Subcutaneous adipose tissue (tissue), 4 donors: Measurements from ENCODE around the gene PDIA4. TPM values are rescaled to one million over a fixed set of nuclear protein-coding genes. Genes with fewer than 3 reads are reported as not detected.

ENCODE experiments used
- small RNA-seq: library from RNA; depleted of rRNA; stranded (forward); fragments of <200 nt; gene quantifications from one replicate; pipeline ENCODE3, GENCODE V24; 2016
- total RNA-seq, 4 donors: library from RNA; depleted of rRNA; stranded (reverse); fragments of >200 nt; gene quantifications; one replicate each; pipeline ENCODE4 v1.1.0, GENCODE V29; 2016
- TF ChIP-seq, protein P1 (sequence below): fragments of 450-650 bp; IDR thresholded peaks from one replicate; pipeline ENCODE4 v1.5.1; 2016; ENCODE audit warnings: low read depth, mild to moderate bottlenecking, control low read depth, antibody characterized with exemption, moderate library complexity

PDIA4 gene
- total RNA-seq, 4 donors from 2014 or later = 27.9 to 72.4 (median 56.3) TPM

- TF ChIP-seq, protein P1, sequence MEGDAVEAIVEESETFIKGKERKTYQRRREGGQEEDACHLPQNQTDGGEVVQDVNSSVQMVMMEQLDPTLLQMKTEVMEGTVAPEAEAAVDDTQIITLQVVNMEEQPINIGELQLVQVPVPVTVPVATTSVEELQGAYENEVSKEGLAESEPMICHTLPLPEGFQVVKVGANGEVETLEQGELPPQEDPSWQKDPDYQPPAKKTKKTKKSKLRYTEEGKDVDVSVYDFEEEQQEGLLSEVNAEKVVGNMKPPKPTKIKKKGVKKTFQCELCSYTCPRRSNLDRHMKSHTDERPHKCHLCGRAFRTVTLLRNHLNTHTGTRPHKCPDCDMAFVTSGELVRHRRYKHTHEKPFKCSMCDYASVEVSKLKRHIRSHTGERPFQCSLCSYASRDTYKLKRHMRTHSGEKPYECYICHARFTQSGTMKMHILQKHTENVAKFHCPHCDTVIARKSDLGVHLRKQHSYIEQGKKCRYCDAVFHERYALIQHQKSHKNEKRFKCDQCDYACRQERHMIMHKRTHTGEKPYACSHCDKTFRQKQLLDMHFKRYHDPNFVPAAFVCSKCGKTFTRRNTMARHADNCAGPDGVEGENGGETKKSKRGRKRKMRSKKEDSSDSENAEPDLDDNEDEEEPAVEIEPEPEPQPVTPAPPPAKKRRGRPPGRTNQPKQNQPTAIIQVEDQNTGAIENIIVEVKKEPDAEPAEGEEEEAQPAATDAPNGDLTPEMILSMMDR = no peak
Measured at GRCh38 chr7:148962440-148962822, 65.9 kb downstream of the PDIA4 start.

GRCh38 chr7:148959726-148960125 lies 68.6 kb downstream of the PDIA4 start:
- TF ChIP-seq, protein P1 = no peak

DNA sequence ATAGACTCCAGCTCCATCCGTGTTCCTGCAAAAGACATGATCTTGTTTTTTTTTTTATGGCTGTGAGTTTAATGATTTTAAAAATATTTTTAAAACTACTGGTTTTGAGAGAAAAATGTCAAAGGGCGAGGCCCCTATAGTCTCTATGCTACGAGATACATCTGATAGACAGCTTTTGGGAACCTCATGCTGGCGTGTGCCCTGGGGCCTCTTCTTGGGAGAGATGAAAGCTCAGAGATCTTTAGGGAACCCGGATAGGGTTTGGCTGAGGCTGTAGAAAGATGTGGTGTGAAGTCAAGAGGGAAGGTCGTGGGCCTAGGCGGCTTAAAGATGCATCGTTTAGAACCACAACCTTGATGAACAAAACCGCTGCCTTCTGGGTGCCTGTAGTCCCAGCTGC lies 70.2 kb downstream of the PDIA4 start:
- TF ChIP-seq, protein P1 = no peak

GRCh38 chr7:148954766-148955165 lies 73.5 kb downstream of the PDIA4 start:
- TF ChIP-seq, protein P1 = no peak

DNA sequence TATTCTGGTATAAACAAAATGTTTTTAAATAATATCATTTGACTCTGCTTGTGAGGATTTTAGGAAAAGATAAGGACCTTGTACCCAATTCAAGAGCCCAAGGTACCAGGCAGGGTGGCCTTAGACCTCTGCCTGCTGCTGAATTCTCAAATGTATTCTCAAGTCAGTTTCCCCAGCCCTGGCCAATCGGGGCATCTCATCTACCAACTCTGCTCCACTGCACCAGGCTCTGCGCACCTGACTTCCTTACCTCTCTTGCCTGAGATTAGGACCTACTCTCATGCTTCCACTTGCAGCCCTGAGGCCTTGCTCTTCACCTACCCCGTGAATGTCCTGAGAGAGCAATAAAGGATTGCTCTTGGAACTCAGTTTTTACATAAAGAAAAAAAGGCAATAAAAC lies 74.6 kb downstream of the PDIA4 start:
- TF ChIP-seq, protein P1 = no peak

Small RNA genes lying within 50 kb of the gene (small RNA-seq; reads per million reads assigned to genes)
- gene COX6B1P1 = not detected
- not detected for gene RNU6-650P
- 1,160 reads per million, percentile 99 among the genes with 10 or more reads in this experiment for gene RNY1
- gene RNY3 = 191 reads per million, percentile 98 among the genes with 10 or more reads in this experiment
- 1,541 reads per million, percentile 99 among the genes with 10 or more reads in this experiment for gene RNY4

Other genes starting within 250 kb of the PDIA4 start
- gene EZH2, start 144.2 kb downstream of the PDIA4 start, total RNA-seq = 1 to 10 TPM; 1.1 to 4.9 (median 2.2) TPM
- gene ZNF786, start 62.2 kb upstream of the PDIA4 start, total RNA-seq = 1 to 10 TPM; 1.3 to 4.1 (median 3.1) TPM
- 1 to 10 TPM in 2 of 4 donors, under 1 TPM in 2; 0.82 to 2.9 (median 1.1) TPM for gene ZNF425, start 97.8 kb upstream of the PDIA4 start, total RNA-seq
- gene ZNF398, start 118.9 kb upstream of the PDIA4 start, total RNA-seq = 10 to 100 TPM in 3 of 4 donors, 1 to 10 TPM in 1; 9.5 to 15.8 (median 14.4) TPM
- gene ZNF282, start 167.0 kb upstream of the PDIA4 start, total RNA-seq = 10 to 100 TPM in 3 of 4 donors, 1 to 10 TPM in 1; 5.7 to 14.5 (median 13.1) TPM
- 1 to 10 TPM; 2.0 to 5.5 (median 4.4) TPM for gene ZNF212, start 211.1 kb upstream of the PDIA4 start, total RNA-seq
- 10 to 100 TPM in 2 of 4 donors, 1 to 10 TPM in 2; 9.1 to 30.3 (median 11.9) TPM for gene ZNF783, start 233.7 kb upstream of the PDIA4 start, total RNA-seq